Hypothalamus (tissue), 51 donors: ENCODE measurements around the gene OR2J2.
"Not testable (repeated sequence)": the region's sequence is repeated elsewhere in the genome, so short reads cannot be mapped to it uniquely, and the experiment has no call there.

ENCODE experiments used
- DNase-seq, 51 donors: peaks; one replicate each; lab custom pipeline; 2025; lab: John Stamatoyannopoulos, UW

Gene OR2J2

GRCh38 chr6:29218056-29218455, 47.3 kb downstream of the OR2J2 start:
- not testable (repeated sequence) for DNase-seq
